ENCODE results near the gene ROBO1. TPM values are rescaled to one million over a fixed set of nuclear protein-coding genes. Genes with fewer than 3 reads are reported as not detected.

The ROBO1 gene
- total RNA-seq, 4 donors from 2014 or later, result 25.0 to 42.6 (median 35.7) TPM

DNA sequence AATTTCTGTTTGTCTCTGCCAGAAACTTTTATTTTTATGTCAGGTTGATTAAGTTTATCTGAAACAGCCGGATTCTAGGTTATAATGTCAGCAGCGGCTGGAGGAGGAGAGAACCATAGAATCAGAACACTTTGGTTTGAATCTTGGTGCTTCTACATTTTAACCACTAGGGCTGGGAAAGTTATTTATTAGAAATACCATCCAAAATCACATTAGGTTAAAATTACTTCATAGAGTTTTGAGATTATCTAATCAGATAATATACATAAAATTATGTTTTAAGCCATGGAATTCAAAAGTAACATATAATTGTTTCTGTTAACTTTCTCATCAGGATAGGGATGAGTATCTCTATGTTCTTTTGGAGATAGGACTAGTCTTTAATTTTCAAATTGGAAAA lies 502.9 kb downstream of the ROBO1 start:
- 65 to 96% methylated on average over 2 of the region's 2 CpGs for WGBS, 2 donors
- no peak for DNase-seq
- Histone ChIP-seq H3K27me3 (no peaks in the 10 kb centered on the region), H3K4me1 (no peaks in the 10 kb centered on the region), H3K36me3 (no peaks in the 10 kb centered on the region), H3K27ac (no peak overlapping the region), H3K4me3 (no peak overlapping the region), H3K9me3 (no peaks in the 10 kb centered on the region)
- TF ChIP-seq POLR2A (IDR thresholded peaks at IDR 0.05), result no peak
- TF ChIP-seq, protein P1, sequence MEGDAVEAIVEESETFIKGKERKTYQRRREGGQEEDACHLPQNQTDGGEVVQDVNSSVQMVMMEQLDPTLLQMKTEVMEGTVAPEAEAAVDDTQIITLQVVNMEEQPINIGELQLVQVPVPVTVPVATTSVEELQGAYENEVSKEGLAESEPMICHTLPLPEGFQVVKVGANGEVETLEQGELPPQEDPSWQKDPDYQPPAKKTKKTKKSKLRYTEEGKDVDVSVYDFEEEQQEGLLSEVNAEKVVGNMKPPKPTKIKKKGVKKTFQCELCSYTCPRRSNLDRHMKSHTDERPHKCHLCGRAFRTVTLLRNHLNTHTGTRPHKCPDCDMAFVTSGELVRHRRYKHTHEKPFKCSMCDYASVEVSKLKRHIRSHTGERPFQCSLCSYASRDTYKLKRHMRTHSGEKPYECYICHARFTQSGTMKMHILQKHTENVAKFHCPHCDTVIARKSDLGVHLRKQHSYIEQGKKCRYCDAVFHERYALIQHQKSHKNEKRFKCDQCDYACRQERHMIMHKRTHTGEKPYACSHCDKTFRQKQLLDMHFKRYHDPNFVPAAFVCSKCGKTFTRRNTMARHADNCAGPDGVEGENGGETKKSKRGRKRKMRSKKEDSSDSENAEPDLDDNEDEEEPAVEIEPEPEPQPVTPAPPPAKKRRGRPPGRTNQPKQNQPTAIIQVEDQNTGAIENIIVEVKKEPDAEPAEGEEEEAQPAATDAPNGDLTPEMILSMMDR (IDR thresholded peaks at IDR 0.05), result no peak
- intact Hi-C loops (cut with DNase I), result no loop called here

DNA sequence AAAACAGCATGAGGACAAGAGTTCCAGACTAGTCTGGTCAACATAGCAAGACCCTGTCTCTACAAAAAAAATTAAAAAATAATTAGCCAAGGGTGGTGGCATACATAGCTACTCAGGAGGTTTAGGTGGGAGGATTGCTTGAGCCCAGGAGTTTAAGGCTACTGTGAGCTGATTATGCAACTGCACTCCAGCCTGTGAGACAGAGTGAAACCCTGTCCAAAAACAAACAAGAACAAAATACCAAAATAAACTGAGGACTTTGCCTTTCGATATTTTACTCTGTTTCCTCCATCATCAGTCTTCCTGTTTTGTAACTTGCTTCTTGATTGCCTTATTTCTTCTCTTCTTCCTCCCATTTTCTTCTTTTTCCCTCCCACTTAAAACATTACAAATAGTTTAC lies 504.4 kb downstream of the ROBO1 start:
- no peak for DNase-seq
- Histone ChIP-seq H3K36me3 (no peaks in the 10 kb centered on the region), H3K9me3 (no peaks in the 10 kb centered on the region), H3K4me1 (no peaks in the 10 kb centered on the region), H3K4me3 (no peak overlapping the region), H3K27me3 (no peaks in the 10 kb centered on the region), H3K27ac (no peak overlapping the region)
- intact Hi-C loops (cut with DNase I), result no loop called here
- no peak for TF ChIP-seq POLR2A (IDR thresholded peaks at IDR 0.05)
- TF ChIP-seq, protein P1 (IDR thresholded peaks at IDR 0.05), result no peak
- WGBS, 2 donors, result 45 to 64% methylated on average over 1 of the region's 1 CpG

DNA sequence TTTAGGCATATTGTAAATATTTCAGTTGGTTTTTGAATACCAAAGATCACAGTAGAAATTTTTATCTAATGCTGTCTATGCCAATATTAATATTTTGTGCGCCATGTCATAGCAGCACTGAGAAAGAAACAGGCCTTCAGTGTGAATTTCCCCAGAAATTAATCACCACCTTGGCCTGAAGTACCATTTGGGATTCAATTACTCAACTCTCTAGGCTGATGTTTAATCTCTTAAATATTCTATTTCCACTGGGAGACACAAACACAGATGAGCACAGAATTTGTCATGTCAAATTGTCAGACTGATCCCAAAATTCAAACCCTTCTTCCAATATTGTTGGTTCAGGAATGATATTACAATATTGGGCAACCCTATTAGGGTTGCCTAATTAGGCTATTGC lies 509.3 kb downstream of the ROBO1 start:
- Histone ChIP-seq H3K4me3 (no peak overlapping the region), H3K27ac (no peak overlapping the region), H3K9me3 (no peaks in the 10 kb centered on the region), H3K27me3 (no peaks in the 10 kb centered on the region), H3K36me3 (no peaks in the 10 kb centered on the region), H3K4me1 (no peaks in the 10 kb centered on the region)
- WGBS, 2 donors, result 71 to 80% methylated on average over 1 of the region's 1 CpG
- TF ChIP-seq, protein P1 (IDR thresholded peaks at IDR 0.05), result no peak
- no peak for TF ChIP-seq POLR2A (IDR thresholded peaks at IDR 0.05)
- DNase-seq, result no peak
- intact Hi-C loops (cut with DNase I), result no loop called here

DNA sequence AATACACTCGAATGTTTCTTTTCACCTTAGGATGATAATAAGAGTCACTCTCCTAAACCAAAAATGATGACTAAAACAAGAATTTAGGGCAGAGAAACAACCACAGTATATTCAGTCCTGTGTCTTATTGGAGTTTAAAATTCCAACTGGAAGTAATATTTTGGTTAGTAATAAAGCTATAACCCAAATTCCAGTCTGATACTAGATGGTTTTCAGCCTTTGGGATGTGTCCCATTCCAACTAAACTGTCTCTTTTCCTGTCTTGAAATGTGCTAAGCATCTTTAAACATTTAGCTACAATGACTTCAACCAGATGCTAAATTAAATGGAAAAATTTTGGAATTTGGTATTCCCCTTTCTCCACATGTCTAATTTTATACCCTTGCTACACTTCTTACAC lies 510.0 kb downstream of the ROBO1 start:
- H3K9me3 ChIP-seq, result no peaks in the 10 kb centered on the region
- H3K4me1 ChIP-seq, result no peaks in the 10 kb centered on the region
- no peak overlapping the region for H3K4me3 ChIP-seq
- H3K36me3 ChIP-seq, result no peaks in the 10 kb centered on the region
- intact Hi-C loops (cut with DNase I), result no loop called here
- H3K27me3 ChIP-seq, result no peaks in the 10 kb centered on the region
- no peak for DNase-seq
- TF ChIP-seq, protein P1 (IDR thresholded peaks at IDR 0.05), result no peak
- TF ChIP-seq POLR2A (IDR thresholded peaks at IDR 0.05), result no peak
- H3K27ac ChIP-seq, result no peak overlapping the region
- 61 to 68% methylated on average over 1 of the region's 1 CpG for WGBS, 2 donors

DNA sequence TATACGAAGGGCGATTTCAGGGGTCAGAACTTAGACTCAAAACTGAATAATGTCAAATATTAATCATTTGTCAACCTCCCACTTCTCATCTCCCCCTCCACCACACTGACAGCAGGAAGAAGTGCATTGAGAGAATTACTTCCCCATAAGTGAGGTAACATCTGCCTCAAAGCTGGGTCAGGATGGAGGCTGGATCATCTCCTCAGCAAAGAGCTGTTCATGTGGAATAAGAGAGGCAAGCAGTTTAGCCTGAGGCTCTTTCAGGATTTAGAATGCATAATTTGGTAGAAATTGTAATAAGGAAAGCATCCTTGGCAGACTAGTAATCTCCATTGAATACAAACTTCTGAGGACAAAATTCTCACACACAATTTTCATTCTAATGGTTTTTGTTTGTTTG lies 512.1 kb downstream of the ROBO1 start:
- DNase-seq, result no peak
- WGBS, 2 donors, result 76 to 90% methylated on average over 2 of the region's 2 CpGs

More for the DNA sequence above, 512.1 kb downstream of the ROBO1 start:
- Histone ChIP-seq H3K36me3 (no peaks in the 10 kb centered on the region), H3K4me3 (no peak overlapping the region), H3K4me1 (no peaks in the 10 kb centered on the region), H3K9me3 (no peaks in the 10 kb centered on the region), H3K27ac (no peak overlapping the region), H3K27me3 (no peaks in the 10 kb centered on the region)
- intact Hi-C loops (cut with DNase I), result no loop called here
- TF ChIP-seq, protein P1 (IDR thresholded peaks at IDR 0.05), result no peak
- no peak for TF ChIP-seq POLR2A (IDR thresholded peaks at IDR 0.05)
